A673 (cell line): Measurements from ENCODE around the gene ZMYND8.

Experiments used
- EZH2 ChIP-seq: fragments of 200-600 bp; sonication (generic); IDR thresholded peaks from 2 replicates; pipeline ENCODE4 v1.6.1; 2017; ENCODE audit warnings: borderline replicate concordance, low read depth, mild to moderate bottlenecking, mixed read lengths, antibody characterized with exemption, low read length; ENCODE audit not compliant: poor library complexity, severe bottlenecking
- TF ChIP-seq, protein P1 (sequence below): fragments of 300-800, 200-600 bp; sonication (generic); conservative IDR thresholded peaks from 2 replicates; pipeline ENCODE4 v1.5.1; 2017; ENCODE audit warnings: low read depth, mild to moderate bottlenecking, antibody characterized with exemption, low read length, moderate library complexity, mixed read lengths

DNA sequence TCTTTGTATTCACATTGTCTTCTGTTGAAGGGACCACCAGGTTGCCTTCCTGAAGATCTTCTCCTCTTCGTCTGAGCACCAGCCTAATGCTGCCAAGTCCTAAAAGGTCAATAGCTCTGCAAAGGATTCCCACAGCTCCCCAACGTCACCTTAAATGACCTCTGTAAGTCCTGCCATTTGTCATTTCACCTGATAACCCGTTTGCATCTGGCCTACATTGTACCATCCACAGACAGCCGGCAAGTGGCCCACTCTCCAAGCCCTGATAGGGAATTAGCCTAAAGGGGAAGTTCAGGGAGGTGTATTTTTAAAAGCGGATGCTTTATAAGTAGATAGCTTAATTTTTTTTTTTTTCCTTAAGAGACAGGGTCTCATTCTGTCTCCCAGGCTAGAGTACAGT lies 127.8 kb downstream of the ZMYND8 start:
- TF ChIP-seq, protein P1, sequence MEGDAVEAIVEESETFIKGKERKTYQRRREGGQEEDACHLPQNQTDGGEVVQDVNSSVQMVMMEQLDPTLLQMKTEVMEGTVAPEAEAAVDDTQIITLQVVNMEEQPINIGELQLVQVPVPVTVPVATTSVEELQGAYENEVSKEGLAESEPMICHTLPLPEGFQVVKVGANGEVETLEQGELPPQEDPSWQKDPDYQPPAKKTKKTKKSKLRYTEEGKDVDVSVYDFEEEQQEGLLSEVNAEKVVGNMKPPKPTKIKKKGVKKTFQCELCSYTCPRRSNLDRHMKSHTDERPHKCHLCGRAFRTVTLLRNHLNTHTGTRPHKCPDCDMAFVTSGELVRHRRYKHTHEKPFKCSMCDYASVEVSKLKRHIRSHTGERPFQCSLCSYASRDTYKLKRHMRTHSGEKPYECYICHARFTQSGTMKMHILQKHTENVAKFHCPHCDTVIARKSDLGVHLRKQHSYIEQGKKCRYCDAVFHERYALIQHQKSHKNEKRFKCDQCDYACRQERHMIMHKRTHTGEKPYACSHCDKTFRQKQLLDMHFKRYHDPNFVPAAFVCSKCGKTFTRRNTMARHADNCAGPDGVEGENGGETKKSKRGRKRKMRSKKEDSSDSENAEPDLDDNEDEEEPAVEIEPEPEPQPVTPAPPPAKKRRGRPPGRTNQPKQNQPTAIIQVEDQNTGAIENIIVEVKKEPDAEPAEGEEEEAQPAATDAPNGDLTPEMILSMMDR = no peak
- TF ChIP-seq EZH2 = no peak
